Right renal cortex interstitium (tissue), 3 donors: ENCODE measurements around the gene VPS4A. TPM values are rescaled to one million over a fixed set of nuclear protein-coding genes. Genes with fewer than 3 reads are reported as not detected.
"Not testable (repeated sequence)": the region's sequence is repeated elsewhere in the genome, so short reads cannot be mapped to it uniquely, and the experiment has no call there.

Experiments used
- DNase-seq, 3 donors: peaks; one replicate each; pipeline ENCODE4 v3.0.0-alpha.2; 2013; ENCODE audit warnings: low read depth in 3 of 3, low spot score in 2 of 3
- polyA plus RNA-seq, 3 donors: library from polyadenylated mRNA; unstranded; fragments of 120-200 nt; gene quantifications; one replicate each; pipeline ENCODE4 v1.2.1, GENCODE V29; 2013; ENCODE audit not compliant: insufficient read length in 3 of 3

Gene VPS4A
- polyA plus RNA-seq, 3 donors = 41.6 to 47.9 (median 43.8) TPM

- DNase-seq = not testable (repeated sequence)
Observed at GRCh38 chr16:69360070-69360469, 48.9 kb downstream of the VPS4A start.

GRCh38 chr16:69363281-69363717, 52.1 kb downstream of the VPS4A start:
- DNase-seq = no peak

GRCh38 chr16:69364088-69364487, 52.9 kb downstream of the VPS4A start:
- DNase-seq = no peak

GRCh38 chr16:69365901-69366300, 54.8 kb downstream of the VPS4A start:
- DNase-seq = no peak

- no peak for DNase-seq
Observed at GRCh38 chr16:69366431-69366830, 55.3 kb downstream of the VPS4A start.

- no peak for DNase-seq
Observed at GRCh38 chr16:69367980-69368379, 56.8 kb downstream of the VPS4A start.

- DNase-seq = no peak
Observed at GRCh38 chr16:69368866-69369265, 57.7 kb downstream of the VPS4A start.

GRCh38 chr16:69371564-69371963, 60.4 kb downstream of the VPS4A start:
- no peak for DNase-seq

GRCh38 chr16:69373019-69373418, 61.9 kb downstream of the VPS4A start:
- no peak for DNase-seq

Other genes with a start within 250 kb of the VPS4A start
- 1 to 10 TPM; 3.5 to 4.5 (median 4.4) TPM for gene HAS3, start 205.7 kb upstream of the VPS4A start, polyA plus RNA-seq
- gene CHTF8, start 178.8 kb upstream of the VPS4A start, polyA plus RNA-seq = 100 to 1,000 TPM; 160 to 183 (median 161) TPM
- 10 to 100 TPM; 63.8 to 67.2 (median 64.2) TPM for gene UTP4, start 178.7 kb upstream of the VPS4A start, polyA plus RNA-seq
- 10 to 100 TPM; 10.6 to 11.8 (median 11.0) TPM for gene SNTB2, start 124.2 kb upstream of the VPS4A start, polyA plus RNA-seq
- 1 to 10 TPM; 2.5 to 3.1 (median 2.6) TPM for gene PDF, start 19.2 kb downstream of the VPS4A start, polyA plus RNA-seq
- gene COG8, start 28.2 kb downstream of the VPS4A start, polyA plus RNA-seq = 10 to 100 TPM; 26.9 to 34.7 (median 27.8) TPM
- gene NIP7, start 28.4 kb downstream of the VPS4A start, polyA plus RNA-seq = 10 to 100 TPM; 33.3 to 37.7 (median 36.8) TPM
- 1 to 10 TPM; 1.5 to 3.6 (median 2.3) TPM for gene TMED6, start 40.4 kb downstream of the VPS4A start, polyA plus RNA-seq
- gene TERF2, start 74.7 kb downstream of the VPS4A start, polyA plus RNA-seq = 10 to 100 TPM; 37.5 to 38.6 (median 37.9) TPM
- 100 to 1,000 TPM; 143 to 162 (median 153) TPM for gene CYB5B, start 113.3 kb downstream of the VPS4A start, polyA plus RNA-seq